Measurements from ENCODE around the gene CDYL. TPM values are rescaled to one million over a fixed set of nuclear protein-coding genes. Genes with fewer than 3 reads are reported as not detected.

Gene CDYL
- total RNA-seq, 2 donors from 2014 or later = 55.1 to 58.2 TPM

DNA sequence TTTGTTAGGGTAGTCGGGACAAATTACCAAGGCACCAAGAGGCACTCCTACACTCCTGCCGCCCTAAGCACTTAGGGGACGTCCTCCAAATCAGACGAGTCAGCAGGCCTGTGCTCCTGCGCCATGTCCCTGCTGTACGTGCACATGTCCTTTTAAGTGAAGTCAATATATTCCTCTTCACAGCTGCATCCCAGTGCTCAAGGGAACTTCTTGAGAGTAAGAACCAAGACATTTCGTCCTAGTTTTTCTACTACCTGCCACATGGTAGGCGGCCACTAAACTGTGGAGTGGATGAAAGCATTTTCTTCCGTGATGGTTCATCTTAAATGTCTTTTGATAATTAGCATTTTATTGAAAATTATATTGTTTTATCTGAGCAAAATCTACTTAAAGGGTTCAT, 126.9 kb downstream of the CDYL start:
- WGBS, 2 experiments (ENCODE audit: insufficient coverage in 1 of 2, insufficient read length in 1 of 2) = 87 to 90% methylated on average over 5 to 9 of the region's 9 CpGs
- Mint-ChIP-seq H3K4me1 (peaks cover 19% of the 10 kb centered on the region), H3K4me3 (no peak overlapping the region), H3K36me3 (ENCODE audit: low read depth) (peaks cover 34% of the 10 kb centered on the region), H3K27me3 (ENCODE audit: insufficient read depth) (no peaks in the 10 kb centered on the region), H3K9me3 (no peaks in the 10 kb centered on the region), H3K27ac (no peak overlapping the region)
- H3K9me3 ChIP-seq (ENCODE audit: control insufficient read depth, low read length) = peaks cover 16% of the 10 kb centered on the region
- no peak for DNase-seq
- H3K27me3 ChIP-seq (ENCODE audit: control insufficient read depth, insufficient read depth, low read length, poor library complexity, severe bottlenecking) = no peaks in the 10 kb centered on the region
- H3K4me3 ChIP-seq (ENCODE audit: low read length) = no peak overlapping the region
- TF ChIP-seq, protein P1, sequence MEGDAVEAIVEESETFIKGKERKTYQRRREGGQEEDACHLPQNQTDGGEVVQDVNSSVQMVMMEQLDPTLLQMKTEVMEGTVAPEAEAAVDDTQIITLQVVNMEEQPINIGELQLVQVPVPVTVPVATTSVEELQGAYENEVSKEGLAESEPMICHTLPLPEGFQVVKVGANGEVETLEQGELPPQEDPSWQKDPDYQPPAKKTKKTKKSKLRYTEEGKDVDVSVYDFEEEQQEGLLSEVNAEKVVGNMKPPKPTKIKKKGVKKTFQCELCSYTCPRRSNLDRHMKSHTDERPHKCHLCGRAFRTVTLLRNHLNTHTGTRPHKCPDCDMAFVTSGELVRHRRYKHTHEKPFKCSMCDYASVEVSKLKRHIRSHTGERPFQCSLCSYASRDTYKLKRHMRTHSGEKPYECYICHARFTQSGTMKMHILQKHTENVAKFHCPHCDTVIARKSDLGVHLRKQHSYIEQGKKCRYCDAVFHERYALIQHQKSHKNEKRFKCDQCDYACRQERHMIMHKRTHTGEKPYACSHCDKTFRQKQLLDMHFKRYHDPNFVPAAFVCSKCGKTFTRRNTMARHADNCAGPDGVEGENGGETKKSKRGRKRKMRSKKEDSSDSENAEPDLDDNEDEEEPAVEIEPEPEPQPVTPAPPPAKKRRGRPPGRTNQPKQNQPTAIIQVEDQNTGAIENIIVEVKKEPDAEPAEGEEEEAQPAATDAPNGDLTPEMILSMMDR (conservative IDR thresholded peaks at IDR 0.05) = no peak
- H3K27ac ChIP-seq (ENCODE audit: low read depth, low read length) = no peak overlapping the region
- H3K36me3 ChIP-seq (ENCODE audit: control insufficient read depth, insufficient read depth, low read length) = peaks cover 22% of the 10 kb centered on the region
- no peak overlapping the region for H3K9ac ChIP-seq (ENCODE audit: extremely low read depth, low read length, poor library complexity, severe bottlenecking)
- H3K4me1 ChIP-seq (ENCODE audit: control insufficient read depth, insufficient read depth, low read length) = peaks cover 9% of the 10 kb centered on the region

- Mint-ChIP-seq H3K36me3 (ENCODE audit: low read depth) (peaks cover 26% of the 10 kb centered on the region), H3K4me3 (no peak overlapping the region), H3K27ac (no peak overlapping the region), H3K9me3 (no peaks in the 10 kb centered on the region), H3K4me1 (peaks cover 27% of the 10 kb centered on the region), H3K27me3 (ENCODE audit: insufficient read depth) (no peaks in the 10 kb centered on the region)
- Histone ChIP-seq H3K27me3 (ENCODE audit: control insufficient read depth, insufficient read depth, low read length, poor library complexity, severe bottlenecking) (no peaks in the 10 kb centered on the region), H3K4me3 (ENCODE audit: low read length) (no peak overlapping the region), H3K27ac (ENCODE audit: low read depth, low read length) (no peak overlapping the region), H3K4me1 (ENCODE audit: control insufficient read depth, insufficient read depth, low read length) (peaks cover 9% of the 10 kb centered on the region), H3K36me3 (ENCODE audit: control insufficient read depth, insufficient read depth, low read length) (peaks cover 23% of the 10 kb centered on the region), H3K9me3 (ENCODE audit: control insufficient read depth, low read length) (peaks cover 9% of the 10 kb centered on the region), H3K9ac (ENCODE audit: extremely low read depth, low read length, poor library complexity, severe bottlenecking) (no peak overlapping the region)
- WGBS, 2 experiments (ENCODE audit: insufficient coverage in 1 of 2, insufficient read length in 1 of 2) = 87 to 89% methylated on average over 12 of the region's 12 CpGs
- DNase-seq = no peak
- TF ChIP-seq, protein P1 (conservative IDR thresholded peaks at IDR 0.05) = no peak
These were observed 127.7 kb downstream of the CDYL start for GRCh38 chr6:4903751-4904370.

- no peak overlapping the region for H3K4me3 ChIP-seq (ENCODE audit: low read length)
- TF ChIP-seq, protein P1 (conservative IDR thresholded peaks at IDR 0.05) = no peak
- no peaks in the 10 kb centered on the region for H3K27me3 Mint-ChIP-seq (ENCODE audit: insufficient read depth)
- no peak overlapping the region for H3K27ac Mint-ChIP-seq
- peaks cover 9% of the 10 kb centered on the region for H3K4me1 ChIP-seq (ENCODE audit: control insufficient read depth, insufficient read depth, low read length)
- no peaks in the 10 kb centered on the region for H3K27me3 ChIP-seq (ENCODE audit: control insufficient read depth, insufficient read depth, low read length, poor library complexity, severe bottlenecking)
- WGBS, 2 experiments (ENCODE audit: insufficient coverage in 1 of 2, insufficient read length in 1 of 2) = 93 to 99% methylated on average over 12 of the region's 12 CpGs
- DNase-seq = no peak
- H3K9me3 ChIP-seq (ENCODE audit: control insufficient read depth, low read length) = peaks cover 2% of the 10 kb centered on the region
- H3K36me3 Mint-ChIP-seq (ENCODE audit: low read depth) = peaks cover 21% of the 10 kb centered on the region
- H3K36me3 ChIP-seq (ENCODE audit: control insufficient read depth, insufficient read depth, low read length) = peaks cover 27% of the 10 kb centered on the region
- no peaks in the 10 kb centered on the region for H3K9me3 Mint-ChIP-seq
- H3K4me1 Mint-ChIP-seq = peaks cover 28% of the 10 kb centered on the region
- no peak overlapping the region for H3K27ac ChIP-seq (ENCODE audit: low read depth, low read length)
- H3K4me3 Mint-ChIP-seq = no peak overlapping the region
- H3K9ac ChIP-seq (ENCODE audit: extremely low read depth, low read length, poor library complexity, severe bottlenecking) = no peak overlapping the region
These were observed 128.3 kb downstream of the CDYL start for GRCh38 chr6:4904461-4905025.

All from endodermal cell (in vitro differentiated cells).